ENCODE data around the gene PCBP3. TPM values are rescaled to one million over a fixed set of nuclear protein-coding genes. Genes with fewer than 3 reads are reported as not detected.

The PCBP3 gene
- total RNA-seq, 1 experiment from 2014 or later: 10.9 TPM

GRCh38 chr21:45984584-45985095 lies 341.1 kb downstream of the PCBP3 start:
- Histone ChIP-seq H3K23me2 (ENCODE audit: insufficient read length, low read depth, low read length, poor library complexity, severe bottlenecking) (peaks cover 14% of the 10 kb centered on the region), H2AFZ (ENCODE audit: low read length) (no peak overlapping the region), H3K9me3 (ENCODE audit: control insufficient read depth, low read depth, low read length) (no peaks in the 10 kb centered on the region), H4K5ac (ENCODE audit: insufficient read length, low read depth, low read length) (no peak overlapping the region), H3K9ac (ENCODE audit: extremely low read depth, insufficient read length, low read length) (no peak overlapping the region), H3T11ph (ENCODE audit: low read length) (no peak overlapping the region), H4K20me1 (ENCODE audit: control insufficient read depth, insufficient read depth, insufficient read length) (peaks cover 3% of the 10 kb centered on the region), H2BK12ac (ENCODE audit: insufficient read length, low read depth, low read length) (no peak overlapping the region), H2BK5ac (ENCODE audit: insufficient read length, low read length) (no peak overlapping the region), H4K91ac (ENCODE audit: insufficient read length, low read depth, low read length) (no peak overlapping the region), H3K79me1 (ENCODE audit: insufficient read depth, low read depth, low read length, poor library complexity, severe bottlenecking) (no peaks in the 10 kb centered on the region), H3K4ac (ENCODE audit: low read depth, low read length) (no peak overlapping the region), H3K14ac (ENCODE audit: insufficient read depth, low read length) (no peak overlapping the region), H2AK5ac (ENCODE audit: insufficient read length, low read length) (no peak overlapping the region), H3K27me3 (ENCODE audit: insufficient read depth, low read length) (no peaks in the 10 kb centered on the region; the same call in 1 of the 2 replicates), H3K18ac (ENCODE audit: insufficient read length, low read depth, low read length) (no peak overlapping the region), H4K8ac (replicated peaks; ENCODE audit: insufficient read length, low read depth, low read length) (no peak overlapping the region), H3K27ac (ENCODE audit: insufficient read length, low read depth, low read length) (no peak overlapping the region), H2BK15ac (ENCODE audit: low read depth, low read length) (no peak overlapping the region), H3K23ac (ENCODE audit: insufficient read length, low read depth, low read length) (no peak overlapping the region), H3K4me2 (ENCODE audit: insufficient read depth, insufficient read length, low read length) (no peak overlapping the region), H3K56ac (ENCODE audit: insufficient read length, low read depth, low read length) (no peak overlapping the region), H2BK20ac (ENCODE audit: low read depth, low read length, poor library complexity, severe bottlenecking) (no peak overlapping the region), H3K79me2 (ENCODE audit: insufficient read depth, low read length) (no peaks in the 10 kb centered on the region), H3K4me1 (ENCODE audit: insufficient read depth, low read length) (no peaks in the 10 kb centered on the region), H2BK120ac (ENCODE audit: low read depth, low read length, poor library complexity, severe bottlenecking) (no peak overlapping the region)
- WGBS (ENCODE audit: extremely low coverage, insufficient read length, low lambda C conversion rate): no CpG with 5 or more reads among the region's 3 CpGs
- Mint-ChIP-seq H3K27me3 (ENCODE audit: low read depth) (peaks cover 1% of the 10 kb centered on the region), H3K9me3 (no peaks in the 10 kb centered on the region), H3K4me1 (peaks cover 0 to 3% of the 10 kb centered on the region in 2 experiments; a peak in 3 of 4 replicates), H3K36me3 (ENCODE audit: insufficient read depth in 1 of 3, low read depth in 3 of 3) (peaks cover 15 to 27% (median 17%) of the 10 kb centered on the region in 3 experiments), H3K27ac (no peak overlapping the region; a peak in 2 of 7 replicates), H3K4me3 (0 out of 5 replicates have a peak overlapping the region, but pooled peaks of 1 of the 2 experiments have one; percentile 27)
- TF ChIP-seq, protein P1, sequence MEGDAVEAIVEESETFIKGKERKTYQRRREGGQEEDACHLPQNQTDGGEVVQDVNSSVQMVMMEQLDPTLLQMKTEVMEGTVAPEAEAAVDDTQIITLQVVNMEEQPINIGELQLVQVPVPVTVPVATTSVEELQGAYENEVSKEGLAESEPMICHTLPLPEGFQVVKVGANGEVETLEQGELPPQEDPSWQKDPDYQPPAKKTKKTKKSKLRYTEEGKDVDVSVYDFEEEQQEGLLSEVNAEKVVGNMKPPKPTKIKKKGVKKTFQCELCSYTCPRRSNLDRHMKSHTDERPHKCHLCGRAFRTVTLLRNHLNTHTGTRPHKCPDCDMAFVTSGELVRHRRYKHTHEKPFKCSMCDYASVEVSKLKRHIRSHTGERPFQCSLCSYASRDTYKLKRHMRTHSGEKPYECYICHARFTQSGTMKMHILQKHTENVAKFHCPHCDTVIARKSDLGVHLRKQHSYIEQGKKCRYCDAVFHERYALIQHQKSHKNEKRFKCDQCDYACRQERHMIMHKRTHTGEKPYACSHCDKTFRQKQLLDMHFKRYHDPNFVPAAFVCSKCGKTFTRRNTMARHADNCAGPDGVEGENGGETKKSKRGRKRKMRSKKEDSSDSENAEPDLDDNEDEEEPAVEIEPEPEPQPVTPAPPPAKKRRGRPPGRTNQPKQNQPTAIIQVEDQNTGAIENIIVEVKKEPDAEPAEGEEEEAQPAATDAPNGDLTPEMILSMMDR (conservative IDR thresholded peaks at IDR 0.05): no peak
- no peak for DNase-seq
